CD4-positive, alpha-beta T cell (primary cell): ENCODE measurements around the gene KCNH1. TPM values are rescaled to one million over a fixed set of nuclear protein-coding genes. Genes with fewer than 3 reads are reported as not detected.

ENCODE experiments used
- ATAC-seq: fragments of 200-7000 bp; cut with Tn5 transposase; one replicate; pipeline ENCODE4 v1.10.0; 2022; ENCODE audit warnings: mild to moderate bottlenecking; ENCODE audit not compliant: poor library complexity
- CTCF ChIA-PET: fragments of 350-600 bp; sonication (Branson Sonifier 250); formaldehyde crosslinking; loops from one replicate; lab custom pipeline; 2021; ENCODE audit warnings: antibody characterized with exemption, inconsistent platforms; lab: Charles Lee
- POLR2A ChIA-PET: fragments of 350-600 bp; sonication (Branson Sonifier 250); formaldehyde crosslinking; loops from one replicate; lab custom pipeline; 2021; ENCODE audit warnings: antibody characterized with exemption, inconsistent platforms; lab: Charles Lee
- DNase-seq, 14 experiments: peaks; one replicate each; pipeline ENCODE4 v3.0.0-alpha.2; 2013 to 2020; ENCODE audit warnings: mixed read lengths in 2 of 14
- H3K27ac ChIP-seq, 2 donors: one replicate each; pipeline versions ENCODE4 v1.5.1 to v1.7.0; 2013; ENCODE audit warnings: low read length in 2 of 2, low read depth in 1 of 2, mild to moderate bottlenecking in 1 of 2
- H3K27me3 ChIP-seq, 2 experiments: 1 replicate in 1 of 2; 2 replicates in 1 of 2; pipeline versions ENCODE4 v1.6.1 to v1.7.0; 2013; ENCODE audit warnings: low read length in 2 of 2, control low read depth in 1 of 2, mild to moderate bottlenecking in 1 of 2, moderate library complexity in 1 of 2; ENCODE audit not compliant: insufficient read depth in 2 of 2, control insufficient read depth in 1 of 2
- H3K36me3 ChIP-seq: one replicate; pipeline ENCODE4 v1.6.1; 2013; ENCODE audit warnings: low read length, control low read depth; ENCODE audit not compliant: insufficient read depth
- H3K4me1 ChIP-seq: one replicate; pipeline ENCODE4 v1.6.1; 2013; ENCODE audit warnings: low read length, control low read depth; ENCODE audit not compliant: insufficient read depth
- H3K4me3 ChIP-seq: one replicate; pipeline ENCODE4 v1.5.1; 2013; ENCODE audit warnings: mild to moderate bottlenecking, low read length, moderate library complexity
- H3K9me3 ChIP-seq, 2 experiments: 1 replicate in 1 of 2; 2 replicates in 1 of 2; pipeline versions ENCODE4 v1.6.1 to v1.7.0; 2013; ENCODE audit warnings: low read length in 2 of 2, mild to moderate bottlenecking in 2 of 2, control low read depth in 1 of 2, moderate library complexity in 1 of 2; ENCODE audit not compliant: control insufficient read depth in 1 of 2, insufficient read depth in 1 of 2
- H3K27ac Mint-ChIP-seq: one replicate; pipeline ENCODE4 v1.8.0; 2020; ENCODE audit warnings: mixed read lengths
- H3K27me3 Mint-ChIP-seq: one replicate; pipeline ENCODE4 v1.8.0; 2021; ENCODE audit warnings: mixed read lengths
- H3K36me3 Mint-ChIP-seq: one replicate; pipeline ENCODE4 v1.8.0; 2021; ENCODE audit warnings: low read depth, mixed read lengths
- H3K4me1 Mint-ChIP-seq: one replicate; pipeline ENCODE4 v1.8.0; 2021; ENCODE audit warnings: low read depth, mixed read lengths
- H3K4me3 Mint-ChIP-seq: one replicate; pipeline ENCODE4 v1.8.0; 2020; ENCODE audit warnings: mild to moderate bottlenecking, mixed read lengths
- H3K9me3 Mint-ChIP-seq: one replicate; pipeline ENCODE4 v1.8.0; 2020; ENCODE audit warnings: mixed read lengths
- intact Hi-C, 2 experiments: fragments of 100-400 bp; cut with DNase I in 1 of 2; cut with micrococcal nuclease in 1 of 2; formaldehyde crosslinking; loops; one replicate each; pipeline versions ENCODE4 v1.15.1 to v1.9.0; 2023 to 2025; cut with DNase I, micrococcal nuclease
- total RNA-seq, 174 experiments: library from RNA in 2 of 174; stranded (reverse) in 2 of 174; gene quantifications; one replicate each; pipeline ENCODE4 v1.2.3 and lab custom pipeline; 2021 to 2026
- TF ChIP-seq, protein P1 (sequence below): fragments of 200-600 bp; IDR thresholded peaks from one replicate; pipeline ENCODE4 v1.8.0; 2022; ENCODE audit warnings: antibody characterized with exemption, mild to moderate bottlenecking

KCNH1 gene
- total RNA-seq, 2 experiments from 2014 or later = not detected

DNA sequence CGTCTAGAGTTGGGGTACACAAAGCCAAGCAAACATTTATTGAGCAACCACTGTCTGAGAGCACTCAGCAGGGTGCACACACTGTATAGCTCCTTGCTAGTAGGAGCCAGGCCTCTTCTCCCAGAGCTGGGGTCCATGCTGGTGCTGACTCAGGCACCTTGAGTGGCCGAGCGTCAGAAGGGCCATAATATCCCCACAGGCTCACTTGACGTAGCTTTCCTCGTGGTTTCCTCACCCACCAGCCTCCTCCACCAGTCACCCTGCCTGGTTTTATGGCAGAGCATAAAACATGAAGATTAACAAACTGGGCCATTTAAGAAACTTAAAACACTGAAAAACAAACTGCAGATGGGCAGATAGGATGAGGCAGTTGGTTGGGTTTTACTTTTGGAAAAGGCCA is 443.7 kb downstream of the KCNH1 start:
- H3K4me1 ChIP-seq = peaks cover 2% of the 10 kb centered on the region
- POLR2A ChIA-PET = no interaction called here
- ATAC-seq = no peak
- no peak for DNase-seq
- H3K27me3 Mint-ChIP-seq = no peaks in the 10 kb centered on the region
- CTCF ChIA-PET = no interaction called here
- H3K27ac Mint-ChIP-seq = no peak overlapping the region
- H3K4me3 ChIP-seq = no peak overlapping the region
- no peaks in the 10 kb centered on the region for H3K9me3 Mint-ChIP-seq
- TF ChIP-seq, protein P1, sequence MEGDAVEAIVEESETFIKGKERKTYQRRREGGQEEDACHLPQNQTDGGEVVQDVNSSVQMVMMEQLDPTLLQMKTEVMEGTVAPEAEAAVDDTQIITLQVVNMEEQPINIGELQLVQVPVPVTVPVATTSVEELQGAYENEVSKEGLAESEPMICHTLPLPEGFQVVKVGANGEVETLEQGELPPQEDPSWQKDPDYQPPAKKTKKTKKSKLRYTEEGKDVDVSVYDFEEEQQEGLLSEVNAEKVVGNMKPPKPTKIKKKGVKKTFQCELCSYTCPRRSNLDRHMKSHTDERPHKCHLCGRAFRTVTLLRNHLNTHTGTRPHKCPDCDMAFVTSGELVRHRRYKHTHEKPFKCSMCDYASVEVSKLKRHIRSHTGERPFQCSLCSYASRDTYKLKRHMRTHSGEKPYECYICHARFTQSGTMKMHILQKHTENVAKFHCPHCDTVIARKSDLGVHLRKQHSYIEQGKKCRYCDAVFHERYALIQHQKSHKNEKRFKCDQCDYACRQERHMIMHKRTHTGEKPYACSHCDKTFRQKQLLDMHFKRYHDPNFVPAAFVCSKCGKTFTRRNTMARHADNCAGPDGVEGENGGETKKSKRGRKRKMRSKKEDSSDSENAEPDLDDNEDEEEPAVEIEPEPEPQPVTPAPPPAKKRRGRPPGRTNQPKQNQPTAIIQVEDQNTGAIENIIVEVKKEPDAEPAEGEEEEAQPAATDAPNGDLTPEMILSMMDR = no peak
- H3K4me1 Mint-ChIP-seq = peaks cover 18% of the 10 kb centered on the region
- no peaks in the 10 kb centered on the region for H3K36me3 ChIP-seq
- no peak overlapping the region for H3K27ac ChIP-seq
- H3K9me3 ChIP-seq = no peaks in the 10 kb centered on the region
- intact Hi-C loops = no loop called here
- no peaks in the 10 kb centered on the region for H3K36me3 Mint-ChIP-seq
- no peak overlapping the region for H3K4me3 Mint-ChIP-seq
- no peaks in the 10 kb centered on the region for H3K27me3 ChIP-seq

DNA sequence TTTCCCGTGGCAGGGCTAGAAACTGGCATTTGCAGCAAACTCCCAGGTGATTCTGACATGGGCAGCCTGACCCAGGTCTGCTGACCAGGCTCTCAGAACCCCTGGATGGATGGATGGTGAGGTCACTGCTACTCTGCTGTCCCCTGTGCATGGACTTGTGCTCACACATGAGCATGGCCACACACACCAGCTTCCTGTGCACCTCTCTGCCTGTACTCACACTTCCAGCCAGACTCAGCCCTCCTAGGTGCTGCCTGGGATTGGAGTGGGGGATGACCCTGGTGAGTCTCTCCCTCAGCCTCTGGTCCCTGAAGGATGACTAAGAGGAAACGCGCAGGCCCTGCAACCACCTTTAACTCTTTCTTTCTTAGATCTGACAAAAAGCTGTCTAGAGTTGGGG is 444.1 kb downstream of the KCNH1 start:
- peaks cover 18% of the 10 kb centered on the region for H3K4me1 Mint-ChIP-seq
- H3K36me3 Mint-ChIP-seq = no peaks in the 10 kb centered on the region
- TF ChIP-seq, protein P1 = no peak
- H3K9me3 Mint-ChIP-seq = no peaks in the 10 kb centered on the region
- Histone ChIP-seq H3K36me3 (no peaks in the 10 kb centered on the region), H3K4me3 (no peak overlapping the region), H3K27me3 (no peaks in the 10 kb centered on the region), H3K27ac (no peak overlapping the region), H3K4me1 (peaks cover 2% of the 10 kb centered on the region), H3K9me3 (no peaks in the 10 kb centered on the region)
- DNase-seq = no peak
- H3K27ac Mint-ChIP-seq = no peak overlapping the region
- POLR2A ChIA-PET = no interaction called here
- no peak for ATAC-seq
- H3K27me3 Mint-ChIP-seq = no peaks in the 10 kb centered on the region
- CTCF ChIA-PET = no interaction called here
- H3K4me3 Mint-ChIP-seq = no peak overlapping the region
- intact Hi-C loops = no loop called here

- H3K4me1 Mint-ChIP-seq = peaks cover 16% of the 10 kb centered on the region
- H3K9me3 Mint-ChIP-seq = no peaks in the 10 kb centered on the region
- intact Hi-C loops = no loop called here
- POLR2A ChIA-PET = no interaction called here
- no peak overlapping the region for H3K4me3 Mint-ChIP-seq
- no peak overlapping the region for H3K27ac ChIP-seq
- no peaks in the 10 kb centered on the region for H3K36me3 Mint-ChIP-seq
- no peaks in the 10 kb centered on the region for H3K27me3 ChIP-seq
- ATAC-seq = no peak
- H3K36me3 ChIP-seq = no peaks in the 10 kb centered on the region
- DNase-seq = no peak
- CTCF ChIA-PET = no interaction called here
- H3K4me1 ChIP-seq = peaks cover 2% of the 10 kb centered on the region
- H3K27me3 Mint-ChIP-seq = no peaks in the 10 kb centered on the region
- TF ChIP-seq, protein P1 = no peak
- no peak overlapping the region for H3K27ac Mint-ChIP-seq
- H3K4me3 ChIP-seq = no peak overlapping the region
- no peaks in the 10 kb centered on the region for H3K9me3 ChIP-seq
Measured at GRCh38 chr1:210688512-210689234, 445.3 kb downstream of the KCNH1 start.
